WTC11 (cell line): ENCODE results near the gene SLC25A25. TPM values are rescaled to one million over a fixed set of nuclear protein-coding genes. Genes with fewer than 3 reads are reported as not detected.
"Not testable (repeated sequence)": the region's sequence is repeated elsewhere in the genome, so short reads cannot be mapped to it uniquely, and the experiment has no call there.

Experiments used
- ATAC-seq: fragments of 200-7000 bp; cut with Tn5 transposase; 2 replicates; pipeline ENCODE4 v1.10.0; 2021; ENCODE audit warnings: mild to moderate bottlenecking, moderate library complexity
- CTCF ChIA-PET: fragments of 300-600 bp; sonication (Branson Sonifier 250); formaldehyde crosslinking; loops from one replicate; lab custom pipeline; 2021; ENCODE audit warnings: antibody characterized with exemption; lab: Charles Lee
- POLR2A ChIA-PET: fragments of 350-600 bp; sonication (Branson Sonifier 250); formaldehyde crosslinking; loops from one replicate; lab custom pipeline; 2021; ENCODE audit warnings: antibody characterized with exemption; lab: Charles Lee
- DNase-seq: peaks from one replicate; pipeline ENCODE4 v3.0.0; 2021; ENCODE audit warnings: low spot score
- H3K27ac Mint-ChIP-seq: 2 replicates; pipeline ENCODE4 v1.8.0; 2021; ENCODE audit warnings: mixed read lengths
- H3K27me3 Mint-ChIP-seq: 2 replicates; pipeline ENCODE4 v1.8.0; 2021; ENCODE audit warnings: low read depth, mild to moderate bottlenecking, moderate library complexity, mixed read lengths
- H3K36me3 Mint-ChIP-seq: 2 replicates; pipeline ENCODE4 v1.8.0; 2021; ENCODE audit warnings: mixed read lengths
- H3K4me1 Mint-ChIP-seq: 2 replicates; pipeline ENCODE4 v1.8.0; 2022; ENCODE audit warnings: mixed read lengths
- H3K4me3 Mint-ChIP-seq: 2 replicates; pipeline ENCODE4 v1.8.0; 2021; ENCODE audit warnings: mild to moderate bottlenecking, moderate library complexity, mixed read lengths
- H3K9me3 Mint-ChIP-seq: 2 replicates; pipeline ENCODE4 v1.8.0; 2021; ENCODE audit warnings: mixed read lengths
- CREM ChIP-seq: sonication (generic); formaldehyde crosslinking; IDR thresholded peaks from 2 replicates; pipeline ENCODE4 v1.8.1; 2022; ENCODE audit warnings: mild to moderate bottlenecking, missing genetic modification reagents, moderate library complexity
- ELF4 ChIP-seq: sonication (generic); formaldehyde crosslinking; IDR thresholded peaks from 2 replicates; pipeline ENCODE4 v1.8.1; 2022; ENCODE audit warnings: low read depth, mild to moderate bottlenecking, moderate library complexity, missing genetic modification reagents
- EMX1 ChIP-seq: fragments of 250-450 bp; sonication (Bioruptor Pico); IDR thresholded peaks from 2 replicates; pipeline ENCODE4 v1.8.0; 2021; ENCODE audit warnings: mild to moderate bottlenecking
- FOXK1 ChIP-seq: sonication (generic); formaldehyde crosslinking; IDR thresholded peaks from 2 replicates; pipeline ENCODE4 v1.8.0; 2022; ENCODE audit warnings: mild to moderate bottlenecking, moderate library complexity, missing genetic modification reagents
- NFYB ChIP-seq: sonication (generic); formaldehyde crosslinking; conservative IDR thresholded peaks from 2 replicates; pipeline ENCODE4 v1.8.0; 2022; ENCODE audit warnings: low read depth, missing genetic modification reagents
- RELA ChIP-seq: sonication (generic); formaldehyde crosslinking; IDR thresholded peaks from 2 replicates; pipeline ENCODE4 v1.8.1; 2022; ENCODE audit warnings: missing genetic modification reagents, mild to moderate bottlenecking, borderline replicate concordance
- SP1 ChIP-seq: sonication (generic); formaldehyde crosslinking; conservative IDR thresholded peaks from 2 replicates; pipeline ENCODE4 v1.8.1; 2022; ENCODE audit warnings: missing genetic modification reagents
- TEAD1 ChIP-seq: sonication (generic); formaldehyde crosslinking; IDR thresholded peaks from 2 replicates; pipeline ENCODE4 v1.8.0; 2022; ENCODE audit warnings: mild to moderate bottlenecking, missing genetic modification reagents
- total RNA-seq: library from RNA; stranded (reverse); gene quantifications from 3 replicates; pipeline ENCODE4 v1.2.3, GENCODE V29; 2021
- TF ChIP-seq, protein P1 (sequence below): sonication (generic); formaldehyde crosslinking; IDR thresholded peaks from 2 replicates; pipeline ENCODE4 v1.8.0; 2022; ENCODE audit warnings: mild to moderate bottlenecking, missing genetic modification reagents
- TF ChIP-seq, protein P2 (sequence below): fragments of 250-450 bp; sonication (Bioruptor Pico); IDR thresholded peaks from 2 replicates; pipeline ENCODE4 v2.1.2; 2022; ENCODE audit warnings: mild to moderate bottlenecking, moderate library complexity
- TF ChIP-seq, protein P3 (sequence below): sonication (generic); formaldehyde crosslinking; IDR thresholded peaks from 2 replicates; pipeline ENCODE4 v1.8.0; 2022; ENCODE audit warnings: mild to moderate bottlenecking, missing genetic modification reagents
- TF ChIP-seq, protein P4 (sequence below): sonication (generic); formaldehyde crosslinking; IDR thresholded peaks from 2 replicates; pipeline ENCODE4 v1.8.0; 2022; ENCODE audit warnings: mild to moderate bottlenecking, missing genetic modification reagents
- TF ChIP-seq, protein P5 (sequence below): sonication (generic); formaldehyde crosslinking; IDR thresholded peaks from 2 replicates; pipeline ENCODE4 v1.8.0; 2022; ENCODE audit warnings: mild to moderate bottlenecking, missing genetic modification reagents

SLC25A25 gene
- total RNA-seq, 1 experiment from 2014 or later: 17.4 TPM

DNA sequence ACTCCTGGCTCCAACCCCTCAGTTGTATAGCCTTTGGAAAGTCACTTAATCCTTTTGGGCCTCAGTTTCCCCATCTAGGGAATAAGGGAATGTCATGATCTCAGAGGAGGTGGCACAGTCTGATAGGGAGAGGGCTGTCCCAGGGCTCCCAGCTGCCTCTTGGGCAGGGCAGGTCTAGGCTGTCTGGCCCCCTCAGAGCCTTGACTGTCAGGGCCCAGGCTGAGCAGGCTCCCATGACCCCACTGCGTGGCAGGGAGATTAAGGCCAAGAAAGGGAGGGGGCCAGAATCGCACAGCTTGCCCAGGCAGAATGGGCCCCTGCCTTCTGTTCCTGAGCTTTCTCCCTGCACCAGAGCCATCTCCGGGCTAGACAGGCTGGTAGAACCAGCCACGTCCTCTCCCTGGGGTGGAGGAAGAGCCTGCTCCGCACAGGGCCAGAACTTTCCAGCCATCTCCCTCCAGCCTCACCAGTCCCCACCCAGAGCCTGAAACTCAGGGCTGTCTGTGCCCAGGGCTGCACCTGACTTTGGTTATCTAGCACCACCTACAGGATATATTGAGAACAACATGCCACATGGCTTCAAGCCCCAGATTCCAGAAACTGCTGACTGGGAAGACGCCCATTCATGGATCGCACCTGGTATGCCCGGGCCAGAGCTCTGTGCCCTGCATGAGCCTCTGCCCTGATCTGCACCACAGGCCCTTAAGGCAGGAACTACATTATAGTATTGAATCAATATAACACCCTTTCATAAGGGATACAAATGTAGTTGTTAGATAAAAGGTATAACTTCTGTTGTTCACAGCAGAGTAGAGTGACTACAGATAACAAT is 33.0 kb upstream of the SLC25A25 start (continued):
- TF ChIP-seq EMX1 (CRISPR knock-in tag): no peak
- TF ChIP-seq CREM: no peak
- TF ChIP-seq, protein P1, sequence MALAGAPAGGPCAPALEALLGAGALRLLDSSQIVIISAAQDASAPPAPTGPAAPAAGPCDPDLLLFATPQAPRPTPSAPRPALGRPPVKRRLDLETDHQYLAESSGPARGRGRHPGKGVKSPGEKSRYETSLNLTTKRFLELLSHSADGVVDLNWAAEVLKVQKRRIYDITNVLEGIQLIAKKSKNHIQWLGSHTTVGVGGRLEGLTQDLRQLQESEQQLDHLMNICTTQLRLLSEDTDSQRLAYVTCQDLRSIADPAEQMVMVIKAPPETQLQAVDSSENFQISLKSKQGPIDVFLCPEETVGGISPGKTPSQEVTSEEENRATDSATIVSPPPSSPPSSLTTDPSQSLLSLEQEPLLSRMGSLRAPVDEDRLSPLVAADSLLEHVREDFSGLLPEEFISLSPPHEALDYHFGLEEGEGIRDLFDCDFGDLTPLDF: no peak
- TF ChIP-seq NFYB: no peak
- TF ChIP-seq, protein P2, sequence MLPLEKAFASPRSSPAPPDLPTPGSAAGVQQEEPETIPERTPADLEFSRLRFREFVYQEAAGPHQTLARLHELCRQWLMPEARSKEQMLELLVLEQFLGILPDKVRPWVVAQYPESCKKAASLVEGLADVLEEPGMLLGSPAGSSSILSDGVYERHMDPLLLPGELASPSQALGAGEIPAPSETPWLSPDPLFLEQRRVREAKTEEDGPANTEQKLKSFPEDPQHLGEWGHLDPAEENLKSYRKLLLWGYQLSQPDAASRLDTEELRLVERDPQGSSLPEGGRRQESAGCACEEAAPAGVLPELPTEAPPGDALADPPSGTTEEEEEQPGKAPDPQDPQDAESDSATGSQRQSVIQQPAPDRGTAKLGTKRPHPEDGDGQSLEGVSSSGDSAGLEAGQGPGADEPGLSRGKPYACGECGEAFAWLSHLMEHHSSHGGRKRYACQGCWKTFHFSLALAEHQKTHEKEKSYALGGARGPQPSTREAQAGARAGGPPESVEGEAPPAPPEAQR (CRISPR knock-in tag): no peak
- no peak for TF ChIP-seq FOXK1 (CRISPR knock-in tag)
- no peak for TF ChIP-seq ELF4 (CRISPR knock-in tag)
- TF ChIP-seq, protein P3, sequence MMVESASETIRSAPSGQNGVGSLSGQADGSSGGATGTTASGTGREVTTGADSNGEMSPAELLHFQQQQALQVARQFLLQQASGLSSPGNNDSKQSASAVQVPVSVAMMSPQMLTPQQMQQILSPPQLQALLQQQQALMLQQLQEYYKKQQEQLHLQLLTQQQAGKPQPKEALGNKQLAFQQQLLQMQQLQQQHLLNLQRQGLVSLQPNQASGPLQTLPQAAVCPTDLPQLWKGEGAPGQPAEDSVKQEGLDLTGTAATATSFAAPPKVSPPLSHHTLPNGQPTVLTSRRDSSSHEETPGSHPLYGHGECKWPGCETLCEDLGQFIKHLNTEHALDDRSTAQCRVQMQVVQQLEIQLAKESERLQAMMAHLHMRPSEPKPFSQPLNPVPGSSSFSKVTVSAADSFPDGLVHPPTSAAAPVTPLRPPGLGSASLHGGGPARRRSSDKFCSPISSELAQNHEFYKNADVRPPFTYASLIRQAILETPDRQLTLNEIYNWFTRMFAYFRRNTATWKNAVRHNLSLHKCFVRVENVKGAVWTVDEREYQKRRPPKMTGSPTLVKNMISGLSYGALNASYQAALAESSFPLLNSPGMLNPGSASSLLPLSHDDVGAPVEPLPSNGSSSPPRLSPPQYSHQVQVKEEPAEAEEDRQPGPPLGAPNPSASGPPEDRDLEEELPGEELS (CRISPR knock-in tag): no peak
- TF ChIP-seq RELA: no peak
- TF ChIP-seq TEAD1 (CRISPR knock-in tag): 0 out of 2 replicates have a peak, but pooled peaks have one; percentile 49
- TF ChIP-seq, protein P4, sequence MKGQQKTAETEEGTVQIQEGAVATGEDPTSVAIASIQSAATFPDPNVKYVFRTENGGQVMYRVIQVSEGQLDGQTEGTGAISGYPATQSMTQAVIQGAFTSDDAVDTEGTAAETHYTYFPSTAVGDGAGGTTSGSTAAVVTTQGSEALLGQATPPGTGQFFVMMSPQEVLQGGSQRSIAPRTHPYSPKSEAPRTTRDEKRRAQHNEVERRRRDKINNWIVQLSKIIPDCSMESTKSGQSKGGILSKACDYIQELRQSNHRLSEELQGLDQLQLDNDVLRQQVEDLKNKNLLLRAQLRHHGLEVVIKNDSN (CRISPR knock-in tag): 0 out of 2 replicates have a peak, but pooled peaks have one; percentile 34
- TF ChIP-seq, protein P5, sequence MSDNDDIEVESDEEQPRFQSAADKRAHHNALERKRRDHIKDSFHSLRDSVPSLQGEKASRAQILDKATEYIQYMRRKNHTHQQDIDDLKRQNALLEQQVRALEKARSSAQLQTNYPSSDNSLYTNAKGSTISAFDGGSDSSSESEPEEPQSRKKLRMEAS (CRISPR knock-in tag): peak; percentile 82; the same call in 1 of the 2 replicates

DNA sequence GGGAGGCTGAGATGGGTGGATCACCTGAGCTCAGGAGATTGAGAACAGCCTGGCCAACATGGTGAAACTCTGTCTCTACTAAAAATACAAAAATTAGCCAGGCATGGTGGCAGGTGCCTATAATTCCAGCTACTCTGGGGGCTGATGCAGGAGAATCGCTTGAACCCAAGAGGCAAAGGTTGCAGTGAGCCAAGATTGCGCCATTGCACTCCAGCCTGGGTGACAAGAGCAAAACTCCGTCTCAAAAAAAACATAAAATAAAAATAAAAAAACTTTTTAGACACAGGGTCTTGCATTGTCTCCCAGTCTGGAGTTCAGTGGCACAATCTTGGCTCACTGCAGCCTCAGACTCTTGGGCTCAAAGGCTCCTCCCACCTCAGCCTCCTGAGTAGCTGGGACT is 31.5 kb upstream of the SLC25A25 start:
- ATAC-seq, H3K27me3 Mint-ChIP-seq, H3K4me3 Mint-ChIP-seq, H3K27ac Mint-ChIP-seq, H3K4me1 Mint-ChIP-seq, H3K9me3 Mint-ChIP-seq, DNase-seq, POLR2A ChIA-PET, H3K36me3 Mint-ChIP-seq: not testable (repeated sequence)
- CTCF ChIA-PET: interaction anchor here (0.6 to 7.4 kb wide), 8 partner anchors 21 to 433 kb away, joined by 3 to 179 read pairs (median 6); no protein-coding TSS in a partner anchor

DNA sequence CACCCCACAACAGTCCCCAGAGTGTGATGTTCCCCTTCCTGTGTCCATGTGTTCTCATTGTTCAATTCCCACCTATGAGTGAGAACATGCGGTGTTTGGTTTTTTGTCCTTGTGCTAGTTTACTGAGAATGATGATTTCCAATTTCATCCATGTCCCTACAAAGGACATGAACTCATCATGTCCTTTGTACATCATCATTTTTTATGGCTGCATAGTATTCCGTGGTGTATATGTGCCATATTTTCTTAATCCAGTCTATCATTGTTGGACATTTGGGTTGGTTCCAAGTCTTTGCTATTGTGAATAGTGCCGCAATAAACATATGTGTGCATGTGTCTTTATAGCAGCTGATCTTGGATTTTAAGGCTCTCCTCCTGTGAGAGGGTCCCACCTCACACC is 27.2 kb upstream of the SLC25A25 start:
- CTCF ChIA-PET: not testable (repeated sequence)

DNA sequence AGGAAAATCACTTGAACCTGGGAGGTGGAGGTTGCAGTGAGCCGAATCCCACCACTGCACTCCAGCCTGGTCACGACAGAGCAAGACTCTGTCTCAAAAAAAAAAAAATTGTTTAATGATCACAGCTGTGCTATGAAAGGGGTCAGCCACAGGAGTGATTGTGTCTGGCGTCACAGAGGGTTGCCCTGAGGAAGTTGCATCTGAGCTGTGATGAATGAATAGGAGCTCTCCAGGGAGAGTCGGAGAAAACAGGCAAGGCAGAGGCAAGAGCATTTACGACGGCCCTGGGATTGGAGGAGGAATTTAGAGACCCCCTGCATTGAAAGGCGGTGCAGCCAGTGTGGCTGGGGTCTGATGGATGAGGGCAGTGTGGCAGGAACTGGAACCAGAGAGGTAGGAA is 26.0 kb upstream of the SLC25A25 start:
- CTCF ChIA-PET: interaction anchor here (0.6 to 2.9 kb wide), 3 partner anchors 76 to 99 kb away, joined by 3 to 13 read pairs (median 5); no protein-coding TSS in a partner anchor
- peaks cover 6% of the 10 kb centered on the region for H3K4me1 Mint-ChIP-seq
- DNase-seq (no peak), ATAC-seq (no peak)
- H3K27me3 Mint-ChIP-seq: peaks cover 2% of the 10 kb centered on the region; the same call in 1 of the 2 replicates
- no peak overlapping the region for H3K4me3 Mint-ChIP-seq
- H3K9me3 Mint-ChIP-seq: no peaks in the 10 kb centered on the region
- peak overlapping the region; percentile 6 for H3K27ac Mint-ChIP-seq
- no peaks in the 10 kb centered on the region for H3K36me3 Mint-ChIP-seq
- TF ChIP-seq SP1 (CRISPR knock-in tag) (no peak), FOXK1 (CRISPR knock-in tag) (no peak)
- POLR2A ChIA-PET: interaction anchor here (1.9 kb wide), 1 partner anchor 25 kb away, joined by 5 read pairs; the partner anchor contains the start of genes NAIF1 and SLC25A25

More for the DNA sequence above, 27.2 kb upstream of the SLC25A25 start:
- DNase-seq, H3K9me3 Mint-ChIP-seq, H3K4me3 Mint-ChIP-seq, H3K36me3 Mint-ChIP-seq, H3K27me3 Mint-ChIP-seq, H3K4me1 Mint-ChIP-seq, H3K27ac Mint-ChIP-seq, POLR2A ChIA-PET, ATAC-seq: not testable (repeated sequence)
